Measurements from ENCODE around the gene MTURN.
"Not testable (repeated sequence)": the region's sequence is repeated elsewhere in the genome, so short reads cannot be mapped to it uniquely, and the experiment has no call there.

Gene MTURN

DNA sequence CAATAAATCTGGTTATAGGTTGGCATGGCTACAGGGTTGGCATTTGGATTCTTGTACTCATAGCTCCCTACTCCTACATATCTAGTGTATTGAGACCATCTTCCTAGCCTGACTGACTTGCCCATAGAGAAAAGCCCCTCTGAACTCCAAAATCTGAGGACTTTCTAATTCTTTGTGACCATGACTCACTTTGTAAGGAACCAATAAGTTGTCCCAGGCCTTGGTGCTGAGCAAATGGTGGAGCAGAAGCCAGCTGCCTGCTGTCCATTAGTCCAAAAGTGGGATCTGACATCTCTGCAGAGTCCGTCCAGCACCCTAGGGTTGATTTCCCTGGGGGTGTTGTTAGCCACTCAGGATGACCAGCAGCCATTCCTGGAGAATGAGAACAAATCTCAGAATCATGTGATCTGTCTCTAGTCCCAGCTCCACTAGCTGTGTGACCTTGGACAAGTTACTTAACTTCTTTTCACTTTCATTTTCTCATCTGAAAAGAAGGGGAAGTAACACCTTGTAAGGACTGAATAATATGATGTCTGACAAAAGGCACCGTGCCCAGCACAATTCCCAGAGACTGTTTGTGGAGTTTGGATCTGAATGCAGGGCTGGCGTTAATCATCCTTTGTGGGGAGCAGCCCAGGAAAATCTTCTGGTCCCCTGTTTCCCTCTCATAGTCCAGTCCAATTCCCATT is 44.1 kb downstream of the MTURN start:
- no peak for DNase-seq (ENCODE audit: low read depth in 2 of 2)

DNA sequence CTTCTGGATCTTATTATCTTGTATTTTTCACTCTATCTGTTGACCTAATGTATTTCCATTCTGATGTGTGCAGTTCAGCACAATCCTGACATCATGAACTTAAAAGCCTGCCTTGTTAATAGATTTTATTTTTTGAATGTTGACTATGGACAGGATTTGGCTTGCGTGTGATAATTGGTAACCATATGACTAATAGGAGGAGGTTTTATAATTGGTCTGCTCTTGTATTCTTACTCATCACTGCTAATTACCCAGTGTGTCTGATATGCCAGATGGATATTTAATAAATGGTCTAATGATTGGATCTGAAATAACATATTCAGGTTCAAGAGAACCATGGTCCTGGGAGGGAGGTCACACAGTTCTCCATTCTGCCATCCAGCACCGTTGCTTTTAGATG is 45.9 kb downstream of the MTURN start:
- DNase-seq (ENCODE audit: low read depth in 2 of 2): no peak

DNA sequence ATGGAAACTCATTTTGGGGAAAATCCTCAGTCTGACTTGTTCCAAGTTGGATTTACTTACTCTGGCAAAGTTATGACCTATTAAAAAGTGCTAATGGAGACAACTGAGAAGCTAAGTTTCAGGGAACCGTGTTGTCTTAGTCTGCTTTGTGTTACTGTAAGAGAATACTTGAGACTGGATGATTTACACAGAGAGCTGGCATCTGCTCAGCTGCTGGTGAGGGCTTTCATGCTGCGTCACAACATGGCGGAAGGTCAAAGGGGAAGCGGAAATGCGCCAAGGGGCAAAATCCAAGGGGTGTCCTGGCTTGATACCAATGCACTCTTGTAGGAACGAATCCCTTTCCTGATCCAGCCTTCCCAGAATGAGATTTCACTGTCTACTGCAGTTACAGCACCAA is 46.4 kb downstream of the MTURN start:
- no peak for DNase-seq (ENCODE audit: low read depth in 2 of 2)

- no peak for DNase-seq (ENCODE audit: low read depth in 2 of 2)
Observed at GRCh38 chr7:30181736-30182522, 47.1 kb downstream of the MTURN start.

DNA sequence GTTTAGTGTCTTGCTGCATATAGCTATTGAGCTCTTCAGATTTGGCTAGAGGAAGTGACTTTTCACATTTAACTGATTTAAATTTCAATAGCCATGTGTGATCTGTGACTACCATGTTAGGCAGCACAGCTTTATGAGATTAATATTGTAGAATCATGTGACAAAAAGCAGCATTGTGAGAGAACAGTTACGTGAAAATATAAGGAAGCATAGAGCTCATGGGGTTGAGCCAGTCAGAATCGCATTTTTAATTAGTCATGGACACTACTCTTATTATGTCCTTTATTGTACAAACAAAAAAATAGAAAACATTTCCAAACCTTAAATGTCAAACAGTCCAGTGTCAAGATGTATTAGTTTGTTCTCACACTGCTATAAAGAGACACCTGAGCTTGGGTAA is 48.0 kb downstream of the MTURN start:
- no peak for DNase-seq (ENCODE audit: low read depth in 2 of 2)

DNA sequence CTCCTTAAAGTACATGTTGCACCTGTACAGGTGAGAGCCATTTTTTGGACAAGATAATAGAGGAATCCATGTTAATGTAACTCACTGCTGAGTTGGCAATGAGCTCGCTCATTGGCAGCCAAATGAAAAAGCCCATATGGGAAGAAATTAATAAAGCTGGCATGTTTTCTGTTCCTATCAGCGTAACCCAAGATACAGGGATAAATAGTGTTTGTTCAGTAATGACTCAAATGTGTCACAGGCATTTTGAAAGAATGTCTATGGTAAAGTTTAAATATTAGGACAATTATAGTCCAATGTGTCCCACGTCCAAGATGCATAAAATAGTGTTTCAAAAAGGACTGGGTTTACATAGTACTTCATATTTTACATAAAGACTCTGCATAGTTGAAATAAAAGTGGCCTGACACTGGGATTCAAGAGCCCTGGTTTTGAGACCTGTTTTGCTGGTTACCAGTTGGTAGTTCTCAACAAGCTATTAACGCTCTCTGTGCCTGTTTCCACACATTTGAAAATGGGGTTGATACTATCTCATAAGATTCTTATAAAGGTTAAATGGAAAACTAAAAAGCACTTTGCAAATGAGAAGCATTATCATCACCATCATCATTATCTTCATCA is 49.1 kb downstream of the MTURN start:
- no peak for DNase-seq (ENCODE audit: low read depth in 2 of 2)

- DNase-seq (ENCODE audit: low read depth in 2 of 2): no peak
Observed at GRCh38 chr7:30184791-30185487, 50.2 kb downstream of the MTURN start.

DNA sequence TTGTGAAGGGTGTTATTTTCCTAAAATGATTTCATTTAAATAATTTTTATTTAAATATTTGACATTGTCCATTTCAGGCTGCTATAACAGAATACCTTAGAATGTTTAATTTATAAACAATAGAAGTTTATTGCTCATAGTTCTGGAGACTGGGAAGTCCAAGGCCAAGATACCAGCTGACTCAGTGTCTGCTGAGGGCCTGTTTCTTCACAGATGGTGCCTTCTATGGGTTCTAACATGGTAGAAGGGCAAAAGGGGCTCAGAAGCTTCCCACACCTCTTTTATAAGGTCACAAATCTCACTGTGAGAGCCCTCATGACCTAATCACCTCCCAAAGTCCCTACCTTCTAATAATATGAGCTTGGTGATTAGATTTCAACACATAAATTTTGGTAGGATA is 50.7 kb downstream of the MTURN start:
- DNase-seq (ENCODE audit: low read depth in 2 of 2): no peak

DNA sequence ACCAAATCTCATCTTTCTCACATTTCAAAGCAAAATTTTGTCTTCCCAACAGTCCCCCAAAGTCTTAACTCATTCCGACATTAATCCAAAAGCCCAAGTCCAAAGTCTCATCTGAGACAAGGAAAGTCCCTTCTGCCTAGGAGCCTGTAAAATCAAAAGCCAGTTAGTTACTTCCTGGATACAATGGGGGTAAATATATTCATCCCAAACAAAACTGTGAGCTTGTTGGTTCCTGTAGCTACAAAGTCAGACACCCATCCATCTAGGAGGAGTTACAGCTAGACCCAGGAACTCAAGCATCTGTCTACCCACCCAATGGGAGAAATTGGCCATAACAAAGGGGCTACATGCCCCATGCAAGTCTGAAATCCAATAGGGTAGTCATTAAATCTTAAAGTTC is 51.9 kb downstream of the MTURN start:
- no peak for DNase-seq (ENCODE audit: low read depth in 2 of 2)

DNA sequence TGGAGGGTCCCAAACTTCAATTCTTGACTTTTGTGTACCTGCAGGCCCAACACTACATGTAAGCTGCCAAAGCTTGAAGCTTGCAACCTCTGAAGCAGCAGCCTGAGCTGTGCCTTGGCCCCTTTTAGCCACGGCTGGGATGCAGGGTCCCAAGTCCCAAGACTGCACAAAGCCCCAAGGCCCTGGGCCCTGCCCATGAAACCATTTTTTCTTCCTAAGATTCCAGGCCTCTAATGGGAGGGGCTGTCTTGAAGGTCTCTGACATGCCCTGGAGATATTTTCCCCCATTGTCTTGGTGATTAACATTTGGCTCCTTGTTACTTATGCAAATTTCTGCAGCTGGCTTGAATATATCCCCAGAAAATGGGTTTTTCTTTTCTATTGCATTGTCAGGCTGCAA is 52.7 kb downstream of the MTURN start:
- DNase-seq (ENCODE audit: low read depth in 2 of 2): no peak

GRCh38 chr7:30188381-30188780 is 53.6 kb downstream of the MTURN start:
- not testable (repeated sequence) for DNase-seq (ENCODE audit: low read depth in 2 of 2)

GRCh38 chr7:30188811-30189210 is 54.0 kb downstream of the MTURN start:
- no peak for DNase-seq (ENCODE audit: low read depth in 2 of 2)

DNA sequence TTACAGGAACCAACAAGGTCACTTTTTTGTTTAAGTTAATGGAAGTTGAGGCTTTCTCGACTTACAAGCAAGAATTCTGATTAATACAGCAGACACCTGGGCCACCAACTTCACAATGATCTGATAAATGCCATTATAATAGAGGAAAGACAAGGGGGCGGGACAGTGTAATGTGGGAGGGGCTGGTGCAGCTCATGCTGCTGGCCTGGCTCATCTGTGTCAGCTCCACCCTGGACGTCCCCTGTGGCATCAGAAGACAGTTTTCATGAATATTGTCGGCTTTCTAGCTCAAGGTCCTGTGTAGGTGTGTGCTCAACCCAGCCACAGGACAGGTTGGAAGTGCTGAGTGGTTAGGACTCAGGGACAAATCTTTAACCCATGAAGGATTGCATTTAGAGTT is 57.0 kb downstream of the MTURN start:
- DNase-seq (ENCODE audit: low read depth in 2 of 2): no peak

DNA sequence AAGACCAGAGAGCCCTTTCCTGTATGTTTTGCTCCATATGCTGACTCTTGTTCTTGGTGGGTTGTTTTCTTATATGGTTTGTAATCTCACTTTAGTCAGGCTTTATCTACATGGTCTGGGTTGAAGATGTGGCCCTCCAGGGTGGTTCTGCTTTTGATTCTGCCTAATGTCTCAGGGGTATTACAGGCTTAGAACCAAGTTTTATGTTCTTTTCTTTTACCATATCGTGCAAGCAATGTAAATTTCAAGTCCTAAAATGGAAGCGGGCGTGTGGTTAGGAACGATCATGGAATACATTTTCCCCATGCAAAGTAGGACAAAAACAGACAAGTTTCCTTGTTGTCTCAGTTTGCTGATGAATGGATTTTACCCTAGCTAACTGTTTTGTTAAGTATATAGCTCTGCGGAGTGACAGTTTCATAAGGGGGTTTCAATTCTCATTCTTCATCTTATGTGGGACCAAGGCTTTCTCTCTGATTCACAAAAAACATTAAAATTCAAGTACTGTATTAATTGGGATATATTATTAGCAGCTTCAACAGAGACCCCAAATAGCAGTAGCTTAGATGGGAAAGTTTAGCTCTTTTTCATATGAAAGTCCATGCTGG is 58.7 kb downstream of the MTURN start:
- DNase-seq (ENCODE audit: low read depth in 2 of 2): no peak

- DNase-seq (ENCODE audit: low read depth in 2 of 2): no peak
Observed at GRCh38 chr7:30196408-30196807, 61.6 kb downstream of the MTURN start.

- DNase-seq (ENCODE audit: low read depth in 2 of 2): no peak
Observed at GRCh38 chr7:30197438-30197837, 62.7 kb downstream of the MTURN start.

DNA sequence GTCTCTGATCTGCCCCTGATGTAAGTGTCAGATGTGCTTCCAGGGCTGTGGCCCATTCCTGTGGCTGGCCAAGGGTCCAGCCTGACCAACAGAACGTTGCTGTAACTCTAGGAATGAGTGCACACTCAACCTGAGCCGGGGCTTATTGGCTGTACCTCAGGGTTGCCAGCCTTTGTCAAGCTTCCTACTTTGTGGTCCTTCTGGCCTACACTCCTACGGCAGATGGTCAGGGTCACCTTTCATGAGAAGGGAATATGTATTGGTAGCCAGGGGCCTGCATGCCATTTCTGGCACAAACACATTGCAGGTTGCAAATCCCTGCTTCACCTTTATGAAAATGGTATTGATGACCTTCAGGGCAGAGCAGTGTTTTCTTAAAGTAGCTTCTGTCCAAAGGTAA is 64.5 kb downstream of the MTURN start:
- no peak for DNase-seq (ENCODE audit: low read depth in 2 of 2)

DNA sequence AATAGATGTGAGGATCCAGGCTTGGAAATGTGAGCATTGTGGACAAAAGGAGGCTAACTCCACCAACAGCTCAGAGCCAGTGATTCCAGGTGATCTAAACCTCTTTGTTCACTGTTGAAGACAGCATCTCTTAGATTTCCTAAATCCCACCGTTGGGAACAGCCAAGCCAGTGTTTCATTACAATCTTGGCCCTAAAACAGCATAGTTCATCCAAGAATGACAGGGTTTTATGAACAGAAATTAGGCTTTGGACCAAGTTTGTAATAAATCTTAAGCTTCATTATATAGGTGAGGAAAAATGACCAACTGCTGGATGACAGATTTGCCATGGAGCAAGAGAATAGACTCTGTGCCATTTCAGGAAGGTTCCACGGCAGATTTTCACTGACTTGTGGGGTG is 65.8 kb downstream of the MTURN start:
- DNase-seq (ENCODE audit: low read depth in 2 of 2): no peak

- DNase-seq (ENCODE audit: low read depth in 2 of 2): no peak
Observed at GRCh38 chr7:30201161-30201666, 66.4 kb downstream of the MTURN start.

DNA sequence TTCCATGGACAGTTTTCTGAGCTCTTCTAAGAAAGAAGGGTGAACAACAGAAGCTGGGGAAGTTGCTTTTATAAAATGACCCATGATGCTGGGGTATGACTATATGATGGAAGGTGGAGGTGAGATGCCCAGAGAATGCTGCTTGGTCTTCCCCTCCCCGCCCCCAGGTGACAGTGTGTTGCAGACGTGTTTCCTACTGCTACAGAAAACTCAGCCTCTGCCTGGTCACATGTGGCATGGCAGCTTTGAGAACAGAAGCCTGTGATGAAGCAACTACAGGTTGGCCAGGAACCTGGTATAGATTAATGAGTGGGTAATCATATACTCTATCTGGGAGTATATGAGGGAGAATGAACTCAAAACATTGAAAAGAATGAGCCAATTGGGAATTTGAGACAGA is 67.1 kb downstream of the MTURN start:
- DNase-seq (ENCODE audit: low read depth in 2 of 2): no peak

DNA sequence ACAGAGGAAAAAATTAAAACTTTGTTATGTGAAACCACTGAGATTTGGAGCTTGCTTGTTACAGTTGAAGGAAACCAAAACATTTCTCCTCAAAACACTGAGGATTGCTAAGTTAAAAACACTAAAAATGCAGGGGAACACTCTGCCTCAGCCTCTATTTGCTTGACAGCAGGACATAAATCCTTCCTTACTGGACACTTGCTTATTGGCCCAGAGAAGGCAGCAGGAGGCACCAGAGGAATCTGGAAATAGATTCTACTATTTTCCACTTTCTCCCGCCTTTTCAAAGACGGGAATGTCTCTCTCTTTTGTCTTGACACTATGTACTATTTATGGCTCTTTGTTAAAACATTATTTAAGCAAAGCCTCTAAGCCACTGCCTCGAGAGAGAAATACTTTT is 67.9 kb downstream of the MTURN start:
- no peak for DNase-seq (ENCODE audit: low read depth in 2 of 2)

DNA sequence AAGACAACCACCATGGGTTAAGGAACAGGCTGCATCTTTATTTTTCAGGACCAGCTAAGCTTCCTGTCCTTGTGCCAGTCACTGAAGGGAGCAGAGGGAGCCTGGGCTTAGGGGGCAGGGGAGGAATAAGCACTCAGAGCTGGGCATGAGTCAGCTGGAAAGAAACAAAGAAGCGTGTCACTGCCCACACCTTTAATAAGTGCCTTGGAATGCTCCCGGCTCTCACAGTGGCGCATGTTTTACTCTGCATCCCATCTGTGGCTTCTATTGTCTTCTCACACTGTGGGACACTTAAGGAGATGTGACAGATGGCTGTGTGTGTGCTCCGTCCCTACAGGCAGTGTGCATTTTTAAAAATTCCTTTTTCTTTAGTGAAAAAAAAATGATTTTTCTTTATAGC is 71.7 kb downstream of the MTURN start:
- no peak for DNase-seq (ENCODE audit: low read depth in 2 of 2)

Measured in stimulated activated CD8-positive, alpha-beta memory T cell treated with anti-CD3 and anti-CD28 coated beads, Interleukin-2, amount 100 ng/mL, for 48 hours (primary cell).